HG03159 (cell line): ENCODE data around the gene ORAI3.
A peak's percentile ranks its signal among the peaks of the same experiment; 100 is the strongest.

Experiments
- ATAC-seq: cut with Tn5 transposase; IDR thresholded peaks from one replicate; pipeline ENCODE4 v1.9.1; 2021; ENCODE audit warnings: mild to moderate bottlenecking, moderate library complexity; ENCODE audit not compliant: unreplicated experiment

ORAI3 gene

DNA sequence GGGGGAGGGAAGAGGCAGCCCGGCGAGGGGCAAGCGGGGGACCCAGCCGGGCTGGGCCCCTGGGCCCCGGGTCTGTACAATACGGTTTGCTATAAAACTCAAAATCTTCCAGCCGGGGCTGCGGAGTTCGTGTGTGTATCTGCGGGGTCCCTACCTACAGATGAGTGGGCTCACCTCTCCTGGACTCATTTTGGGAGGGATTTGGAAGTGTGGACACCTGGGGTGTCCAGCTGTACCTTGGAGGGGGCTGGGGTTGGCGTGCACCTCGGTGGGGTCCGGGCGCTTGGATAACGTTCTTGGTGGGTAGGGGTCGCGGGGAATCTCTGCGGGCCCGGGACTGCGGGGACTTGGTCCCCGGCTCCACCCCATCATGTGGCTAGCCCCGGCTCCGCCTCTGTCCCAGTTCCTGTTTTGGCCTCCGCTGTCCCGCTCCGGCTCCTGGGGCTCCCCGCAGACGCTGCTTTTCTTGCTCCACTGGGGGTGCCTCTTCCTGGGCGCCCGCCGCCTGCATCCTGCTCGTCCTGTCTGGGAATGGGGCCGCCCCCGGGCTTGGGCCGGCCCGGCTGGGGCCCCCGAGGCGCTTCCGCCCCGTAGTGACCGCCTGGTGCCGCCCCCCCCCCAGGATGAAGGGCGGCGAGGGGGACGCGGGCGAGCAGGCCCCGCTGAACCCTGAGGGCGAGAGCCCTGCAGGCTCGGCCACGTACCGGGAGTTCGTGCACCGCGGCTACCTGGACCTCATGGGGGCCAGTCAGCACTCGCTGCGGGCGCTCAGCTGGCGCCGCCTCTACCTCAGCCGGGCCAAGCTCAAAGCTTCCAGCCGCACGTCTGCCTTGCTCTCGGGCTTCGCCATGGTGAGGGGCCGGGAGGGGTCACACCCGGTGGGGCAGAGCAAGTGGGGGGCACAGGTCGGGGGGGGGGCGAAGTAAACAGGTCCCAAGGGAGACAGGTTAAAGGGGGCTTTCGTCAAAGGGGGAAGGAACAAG, at the start of gene ORAI3:
Gene ORAI3 (plus strand): TSS at position 402 of the 983 bp plus-strand sequence. CDS start 222 bp downstream, at position 624.
- ATAC-seq = peak; percentile 69

DNA sequence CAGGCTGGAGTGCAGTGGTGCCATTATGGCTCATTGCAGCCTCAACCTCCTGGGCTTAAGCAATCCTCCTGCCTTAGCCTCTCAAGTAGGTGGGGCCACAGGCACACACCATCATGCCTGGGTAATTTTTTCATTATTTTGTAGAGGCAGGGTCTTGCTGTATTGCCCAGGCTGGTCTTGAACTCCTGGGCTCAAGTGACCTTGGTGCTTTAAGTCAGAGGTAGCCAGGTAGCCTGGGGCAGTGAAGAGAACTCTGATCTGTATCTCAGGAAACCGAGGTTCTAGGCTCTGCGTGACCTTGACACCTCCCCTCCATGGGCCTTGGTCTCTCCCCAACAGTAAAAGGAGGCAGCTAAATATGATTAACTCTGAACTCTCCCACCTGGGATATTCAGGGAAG, 49.1 kb upstream of the ORAI3 start:
- ATAC-seq = no peak

DNA sequence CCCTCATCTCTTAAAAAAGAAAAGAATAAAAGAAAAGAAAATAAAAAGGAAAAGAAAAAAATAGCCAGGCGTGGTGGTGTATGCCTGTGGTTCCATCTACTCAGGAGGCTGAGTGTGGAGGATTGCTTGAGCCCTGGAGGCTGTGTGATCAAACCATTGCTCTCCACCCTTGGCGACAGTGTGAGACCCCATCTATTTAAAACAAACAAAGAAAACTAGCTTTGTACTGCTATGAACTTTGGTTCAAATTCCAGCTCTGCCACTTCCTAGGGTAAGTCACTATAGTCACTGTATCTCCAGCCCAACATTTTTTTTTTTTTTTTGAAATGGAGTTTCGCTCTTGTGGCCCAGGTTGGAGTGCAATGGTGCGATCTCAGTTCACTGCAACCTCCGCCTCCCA, 48.3 kb upstream of the ORAI3 start:
- ATAC-seq = no peak

DNA sequence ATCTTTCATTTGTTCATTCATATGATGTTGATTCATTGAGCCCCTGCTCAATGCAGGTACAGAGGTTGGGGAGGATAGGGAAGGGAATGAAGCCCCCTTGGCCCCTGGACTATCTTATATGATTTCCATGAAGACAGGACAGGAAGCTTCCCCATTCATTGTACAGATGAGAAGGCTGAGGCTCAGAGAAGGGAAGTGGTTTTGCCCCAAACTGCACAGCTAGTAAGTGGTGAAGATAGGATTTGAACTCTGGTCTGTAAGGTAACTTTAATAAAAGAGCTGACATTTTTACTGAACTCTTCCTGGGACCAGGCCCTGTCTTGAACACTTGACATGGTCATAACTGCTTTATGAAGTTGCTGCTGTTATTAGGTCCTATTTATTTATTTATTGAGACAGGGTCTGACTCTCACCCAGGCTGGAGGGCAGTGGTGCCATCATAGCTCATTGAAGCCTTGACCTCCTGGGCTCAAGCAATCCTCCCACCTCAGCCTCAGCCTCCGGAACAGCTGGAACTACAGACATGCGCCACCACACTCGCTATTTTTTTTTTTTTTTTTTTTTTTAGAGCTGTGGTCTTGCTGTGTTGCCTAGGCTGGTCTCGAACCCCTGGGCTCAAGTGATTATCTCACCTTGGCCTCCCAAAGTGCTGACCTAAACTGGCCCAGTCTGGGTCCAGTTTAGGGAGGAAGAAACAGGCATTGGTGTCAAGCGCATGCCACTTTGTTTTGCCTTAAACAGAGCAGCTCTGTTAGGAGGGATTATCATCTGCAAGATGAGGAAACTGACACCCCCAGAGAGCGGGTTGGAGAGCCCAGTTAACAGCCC, 47.5 kb upstream of the ORAI3 start:
- ATAC-seq = no peak

DNA sequence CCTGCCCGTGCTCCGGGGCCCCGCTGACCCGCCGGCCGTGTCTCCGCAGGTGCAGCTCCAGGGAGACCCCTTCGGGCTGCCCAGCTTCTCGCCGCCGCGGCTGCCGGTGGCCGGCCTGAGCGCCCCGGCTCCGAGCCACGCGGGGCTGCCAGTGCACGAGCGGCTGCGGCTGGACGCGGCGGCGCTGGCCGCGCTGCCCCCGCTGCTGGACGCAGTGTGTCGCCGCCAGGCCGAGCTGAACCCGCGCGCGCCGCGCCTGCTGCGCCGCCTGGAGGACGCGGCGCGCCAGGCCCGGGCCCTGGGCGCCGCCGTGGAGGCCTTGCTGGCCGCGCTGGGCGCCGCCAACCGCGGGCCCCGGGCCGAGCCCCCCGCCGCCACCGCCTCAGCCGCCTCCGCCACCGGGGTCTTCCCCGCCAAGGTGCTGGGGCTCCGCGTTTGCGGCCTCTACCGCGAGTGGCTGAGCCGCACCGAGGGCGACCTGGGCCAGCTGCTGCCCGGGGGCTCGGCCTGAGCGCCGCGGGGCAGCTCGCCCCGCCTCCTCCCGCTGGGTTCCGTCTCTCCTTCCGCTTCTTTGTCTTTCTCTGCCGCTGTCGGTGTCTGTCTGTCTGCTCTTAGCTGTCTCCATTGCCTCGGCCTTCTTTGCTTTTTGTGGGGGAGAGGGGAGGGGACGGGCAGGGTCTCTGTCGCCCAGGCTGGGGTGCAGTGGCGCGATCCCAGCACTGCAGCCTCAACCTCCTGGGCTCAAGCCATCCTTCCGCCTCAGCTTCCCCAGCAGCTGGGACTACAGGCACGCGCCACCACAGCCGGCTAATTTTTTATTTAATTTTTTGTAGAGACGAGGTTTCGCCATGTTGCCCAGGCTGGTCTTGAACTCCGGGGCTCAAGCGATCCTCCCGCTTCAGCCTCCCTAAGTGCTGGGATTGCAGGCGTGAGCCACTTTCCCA, 46.6 kb upstream of the ORAI3 start:
- no peak for ATAC-seq

DNA sequence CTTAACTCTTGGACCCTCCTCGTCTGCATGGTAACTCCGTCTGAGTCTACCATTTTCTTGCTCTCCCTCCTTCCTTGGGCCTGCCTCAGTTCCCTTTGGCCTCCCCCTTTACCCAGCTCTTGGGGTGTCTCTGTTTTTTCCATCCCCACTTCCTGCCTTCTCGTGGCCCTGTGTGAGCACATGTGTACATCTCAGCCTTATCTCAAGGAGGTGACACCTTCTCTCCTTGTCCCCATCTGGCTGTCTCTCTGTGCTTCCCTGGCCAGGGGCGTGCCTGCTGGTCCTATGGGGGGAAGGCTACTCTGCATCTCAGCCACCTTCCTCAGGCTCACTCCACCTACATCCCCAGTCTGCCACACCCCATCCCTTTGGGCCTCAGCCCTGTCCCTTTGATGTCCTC, 45.9 kb upstream of the ORAI3 start:
- no peak for ATAC-seq

DNA sequence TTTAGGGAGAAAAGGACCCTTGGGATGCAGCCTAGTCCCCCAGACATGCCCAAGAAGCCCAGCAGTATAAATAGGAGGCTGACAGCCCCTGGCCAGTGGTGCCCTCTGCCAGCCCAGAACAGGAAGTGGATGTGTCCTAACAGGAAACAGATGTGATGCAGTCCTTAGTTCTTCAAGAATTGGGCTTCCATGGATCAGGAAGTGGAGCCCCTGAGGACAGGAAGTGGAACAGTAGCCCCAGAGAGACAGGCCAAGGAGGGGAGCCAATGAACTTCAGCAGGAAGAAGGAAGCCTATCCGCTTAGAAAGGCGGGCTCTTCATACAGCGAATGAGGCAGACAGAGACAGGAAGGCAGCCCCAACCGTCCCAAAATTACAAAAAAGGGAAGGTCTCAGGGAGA, 45.3 kb upstream of the ORAI3 start:
- no peak for ATAC-seq

DNA sequence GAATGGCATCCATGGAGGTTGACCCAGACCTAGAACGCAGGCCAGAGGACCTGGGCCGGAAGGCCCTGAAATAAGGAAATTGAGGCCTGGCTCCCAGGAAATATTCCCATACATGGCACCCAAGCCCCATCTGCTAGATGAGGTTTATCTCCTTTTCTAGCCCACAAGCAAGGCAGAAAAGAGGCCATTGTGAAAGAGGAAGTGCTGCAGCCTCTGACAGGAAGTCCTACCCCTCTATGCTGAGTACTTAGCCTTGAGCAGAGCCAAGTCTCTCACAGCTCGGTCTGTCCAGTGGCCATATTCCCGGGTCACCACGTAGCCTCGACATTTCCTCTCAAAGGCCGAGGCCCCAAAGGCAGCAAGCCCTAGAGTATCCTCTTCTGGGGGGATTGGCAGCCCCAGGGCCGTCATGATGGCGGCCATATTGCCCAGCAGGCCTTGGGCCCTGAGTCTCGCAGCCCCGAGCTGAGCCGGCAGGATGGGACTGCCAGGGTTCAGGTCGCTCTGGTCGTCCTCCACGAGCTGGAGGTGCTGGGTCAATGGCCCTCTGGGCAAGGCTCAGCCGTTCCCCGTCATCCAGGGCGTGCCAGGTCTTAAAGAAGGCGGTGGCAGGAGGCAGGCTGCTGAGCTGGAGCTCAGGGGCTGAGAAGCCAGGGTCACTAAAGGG, 44.6 kb upstream of the ORAI3 start:
- no peak for ATAC-seq

DNA sequence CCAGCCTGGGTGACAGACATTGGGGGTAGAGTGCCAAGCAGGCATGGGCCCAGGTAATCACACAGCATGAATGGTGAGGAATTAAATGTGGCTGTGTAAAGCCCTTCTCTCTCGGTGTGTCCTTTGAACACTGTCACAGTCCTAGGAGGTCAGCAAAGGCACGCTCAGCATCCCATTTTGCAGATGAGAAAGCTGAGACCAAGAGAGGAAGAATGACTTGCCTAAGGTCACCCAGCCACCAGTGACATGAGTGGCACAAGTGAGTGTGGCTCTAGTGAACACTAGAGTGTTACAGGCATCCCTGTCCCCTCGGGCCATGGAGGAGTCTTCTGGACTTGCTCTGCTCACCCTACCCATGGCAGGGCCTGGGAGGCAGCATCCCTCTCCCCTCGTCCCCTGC, 41.8 kb upstream of the ORAI3 start:
- ATAC-seq = no peak

DNA sequence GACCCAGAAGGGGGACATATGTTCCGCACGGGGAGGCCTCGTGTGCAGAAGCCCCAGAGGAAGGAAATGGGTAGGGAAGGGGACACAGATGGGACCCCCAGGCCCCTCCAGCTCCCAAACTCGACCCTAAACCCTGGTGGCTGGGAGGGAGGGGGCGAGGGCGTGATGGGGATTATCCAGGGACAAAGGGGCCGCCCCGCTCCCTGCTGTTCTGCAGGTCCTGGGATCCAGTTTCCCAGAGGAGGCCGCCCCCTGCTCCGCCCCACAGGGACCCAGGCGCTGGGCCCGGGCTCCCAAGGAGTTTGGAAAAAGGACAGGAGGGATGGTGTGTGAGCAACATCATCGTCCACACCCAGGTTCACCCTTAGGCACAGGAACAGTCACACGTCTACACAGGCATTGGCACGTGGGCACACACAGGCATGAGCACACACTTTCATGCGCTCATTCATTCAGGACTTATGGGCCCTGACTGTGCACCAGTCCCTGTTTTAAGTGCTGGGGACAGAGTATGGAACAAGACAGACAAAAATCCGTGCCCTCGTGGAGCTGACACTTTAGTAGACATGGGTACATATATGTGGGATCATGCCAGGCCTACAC, 38.3 kb upstream of the ORAI3 start:
- ATAC-seq = no peak

DNA sequence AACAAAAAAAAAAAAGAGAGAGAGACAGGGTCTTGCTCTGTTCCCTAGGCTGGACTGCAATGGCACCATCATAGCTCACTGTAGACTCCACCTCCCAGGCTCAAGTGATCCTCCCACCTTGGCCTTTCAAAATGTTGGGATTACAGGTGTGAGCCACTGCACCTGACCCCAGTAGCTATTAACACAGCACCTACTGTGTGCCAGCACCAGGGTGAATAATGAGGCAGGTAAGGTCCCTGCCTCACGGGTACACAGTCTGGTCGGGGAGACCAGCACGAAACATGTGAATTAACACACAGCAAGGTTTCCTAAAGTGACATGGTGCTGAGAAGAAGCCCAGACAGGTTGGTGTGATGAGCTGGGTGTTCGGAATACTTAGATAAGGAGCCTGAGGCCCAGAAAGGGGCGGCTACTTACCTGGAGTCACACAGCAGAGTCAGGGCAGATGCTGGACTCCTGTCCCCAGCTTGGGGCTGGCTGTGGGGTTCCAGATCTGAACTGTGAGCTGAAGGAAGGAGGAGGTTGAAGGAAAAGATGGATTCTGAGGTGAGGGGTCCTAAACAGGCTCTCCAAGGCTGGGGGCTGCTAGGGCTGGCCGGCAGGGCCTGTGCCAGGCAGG, 36.0 kb upstream of the ORAI3 start:
- ATAC-seq = no peak

DNA sequence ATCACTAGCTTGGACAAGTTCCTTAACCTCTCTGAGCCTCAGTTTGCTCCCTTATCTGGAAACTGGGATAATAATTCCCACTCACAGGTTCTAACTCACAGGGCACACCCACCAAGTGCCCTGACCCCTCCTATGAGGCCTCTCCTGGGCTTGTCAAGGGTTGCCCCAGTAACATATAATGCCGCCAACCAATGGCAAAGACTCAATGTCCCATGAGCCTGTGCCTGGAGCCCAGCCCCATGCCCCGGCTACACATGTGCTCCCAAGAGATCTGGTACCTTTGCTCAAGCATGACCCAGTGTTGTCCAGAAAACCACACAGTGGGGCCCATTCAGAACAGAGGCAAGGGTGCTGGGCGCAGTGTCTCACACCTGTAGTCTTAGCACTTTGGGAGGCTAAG, 34.0 kb upstream of the ORAI3 start:
- no peak for ATAC-seq

DNA sequence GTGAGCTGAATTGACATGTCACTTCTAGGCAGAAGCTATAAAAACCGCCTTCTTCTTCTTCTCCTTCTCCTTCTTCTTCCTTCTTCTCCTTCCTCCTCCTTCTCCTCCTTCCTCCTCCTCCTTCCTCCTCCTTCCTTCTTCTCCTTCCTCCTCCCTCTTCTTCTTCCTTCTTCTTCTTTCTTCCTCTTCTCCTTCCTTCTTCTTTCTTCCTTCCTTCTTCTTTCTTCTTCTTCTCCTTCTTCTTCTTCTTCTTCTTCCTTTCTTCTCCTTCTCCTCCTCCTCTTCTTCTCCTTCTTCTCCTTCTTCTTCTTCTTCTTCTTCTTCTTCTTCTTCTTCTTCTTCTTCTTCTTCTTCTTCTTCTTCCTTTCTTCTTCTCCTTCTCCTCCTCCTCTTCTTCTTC, 30.3 kb upstream of the ORAI3 start:
- ATAC-seq = no peak

DNA sequence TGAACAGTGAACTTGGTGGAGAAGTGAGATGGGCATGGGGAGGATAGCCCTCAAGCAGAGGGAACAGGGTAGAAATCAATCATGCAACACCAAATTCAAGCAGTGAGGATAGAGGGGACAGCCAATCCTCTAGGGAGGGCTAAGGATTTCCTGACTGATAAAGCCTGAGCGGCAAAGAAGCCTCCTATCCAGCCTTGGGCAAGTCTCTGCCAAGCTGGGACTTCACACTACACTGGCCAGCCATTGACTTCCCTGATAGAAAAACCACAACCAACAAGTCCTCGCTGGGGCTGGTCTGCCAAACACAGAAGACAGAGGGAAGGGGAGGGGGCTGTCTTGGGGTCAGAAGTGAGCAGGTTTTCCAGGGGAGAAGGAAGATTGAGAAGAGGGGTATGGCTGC, 28.0 kb upstream of the ORAI3 start:
- no peak for ATAC-seq

DNA sequence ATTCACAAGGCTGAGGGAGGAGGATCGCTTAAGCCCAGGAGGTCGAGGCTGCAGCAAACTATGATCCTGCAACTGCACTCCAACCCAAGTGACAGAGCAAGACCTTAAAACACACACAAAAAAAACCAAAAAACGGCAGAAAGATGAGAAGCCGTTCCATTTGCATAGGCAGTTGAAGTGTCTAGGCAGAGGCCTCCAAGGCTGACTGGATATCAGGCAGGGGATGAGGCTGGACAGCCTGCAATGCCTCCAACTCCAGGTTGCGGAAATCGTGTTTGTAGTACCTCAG, 27.5 kb upstream of the ORAI3 start:
- no peak for ATAC-seq

DNA sequence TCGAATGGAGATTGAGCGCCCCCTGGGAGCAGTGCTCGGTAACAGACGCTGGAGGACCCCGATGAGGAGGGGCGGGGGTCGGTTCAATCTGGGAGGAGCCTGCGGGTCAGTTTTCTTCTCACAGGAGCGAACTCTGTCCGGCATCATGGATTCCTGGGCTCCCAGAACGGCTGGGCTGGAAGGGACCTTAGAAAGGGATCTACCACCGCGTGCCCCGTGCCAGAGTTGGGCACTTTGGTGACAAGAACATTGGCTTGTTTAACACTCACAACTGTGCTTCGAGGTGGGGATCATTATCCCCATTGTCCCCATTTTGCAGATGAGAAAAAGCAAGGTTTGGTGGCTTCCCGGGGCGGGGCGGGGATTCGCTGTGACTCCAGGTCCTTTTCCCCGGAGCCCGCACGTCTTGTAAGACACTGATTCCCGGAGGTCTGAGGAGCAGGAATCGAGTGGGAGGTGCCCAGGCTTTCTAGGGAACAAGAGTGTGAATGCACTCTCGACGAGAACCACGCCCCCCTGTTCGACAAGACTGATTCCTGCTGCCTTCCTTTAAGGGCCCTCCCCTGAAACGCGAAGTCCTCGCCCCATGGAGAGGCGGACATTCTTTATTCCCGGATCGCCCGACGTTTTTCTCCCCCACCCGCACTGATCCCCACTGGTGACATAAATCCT, 27.0 kb upstream of the ORAI3 start:
- peak; percentile 1 for ATAC-seq

DNA sequence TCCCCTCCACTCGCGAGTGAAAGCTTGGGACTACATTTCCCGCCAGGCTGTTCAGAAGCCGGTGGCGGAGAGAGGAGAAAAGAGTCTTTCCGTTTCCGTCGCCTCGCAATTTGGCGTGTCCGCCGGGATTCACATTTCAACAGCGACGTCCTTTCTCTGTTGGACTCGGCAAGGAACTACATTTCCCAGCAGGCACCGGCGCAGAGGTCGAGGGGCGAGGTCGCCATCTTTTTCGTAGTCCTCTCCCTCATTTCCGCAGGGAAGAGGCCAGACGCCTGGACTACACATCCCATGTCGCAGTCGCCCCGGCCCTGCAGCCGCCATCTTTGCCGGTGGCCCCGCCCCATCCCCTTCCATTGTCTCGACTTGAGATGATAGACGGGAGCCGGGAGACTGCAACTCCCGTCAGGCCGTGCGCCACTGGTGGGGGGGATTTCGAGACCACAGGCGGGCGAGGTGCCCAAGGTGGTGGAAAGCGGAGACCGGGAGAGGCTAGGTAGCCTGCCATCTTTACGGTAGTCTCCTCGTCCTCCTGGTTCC, 26.4 kb upstream of the ORAI3 start:
- ATAC-seq = peak; percentile 63

DNA sequence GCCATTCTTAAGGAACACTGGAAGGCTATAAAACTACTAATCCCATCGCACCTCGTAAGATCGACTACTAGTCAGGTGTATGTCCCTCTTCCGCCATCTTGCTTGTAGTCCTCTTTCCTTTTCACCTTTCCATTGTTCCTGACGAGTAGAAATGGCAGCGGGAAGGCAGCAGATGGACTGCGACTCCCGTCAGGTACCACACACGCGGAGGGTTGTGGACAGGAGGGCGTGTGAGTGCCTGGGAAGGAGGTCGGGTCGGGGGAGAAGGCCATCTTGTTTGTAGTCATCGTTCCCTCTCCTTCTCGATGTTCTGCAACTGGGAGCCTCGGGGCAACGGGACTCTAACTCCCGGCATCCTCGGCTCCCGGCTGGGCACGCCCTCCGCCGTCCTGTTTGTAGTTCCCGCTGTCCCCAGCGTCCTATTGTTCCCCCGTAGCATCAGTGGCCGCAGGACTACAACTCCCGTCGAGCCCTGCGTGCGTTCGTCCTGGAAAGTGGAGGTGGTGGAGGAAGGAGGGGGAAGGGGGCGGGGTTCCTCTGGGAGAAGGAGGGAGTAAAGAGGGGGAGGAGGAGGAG, 25.8 kb upstream of the ORAI3 start:
- ATAC-seq = peak; percentile 64
